Activated T-helper 1 cell treated with anti-CD3 and anti-CD28 coated beads, Interleukin-2, amount 50 U/mL, for 16 hours (primary cell): Measurements from ENCODE around the gene RPP25L.

Experiments
- DNase-seq, 2 donors: peaks; one replicate each; pipeline ENCODE4 v3.0.0-alpha.2; 2020; ENCODE audit warnings: low read depth in 1 of 2, low spot score in 1 of 2

RPP25L gene

DNA sequence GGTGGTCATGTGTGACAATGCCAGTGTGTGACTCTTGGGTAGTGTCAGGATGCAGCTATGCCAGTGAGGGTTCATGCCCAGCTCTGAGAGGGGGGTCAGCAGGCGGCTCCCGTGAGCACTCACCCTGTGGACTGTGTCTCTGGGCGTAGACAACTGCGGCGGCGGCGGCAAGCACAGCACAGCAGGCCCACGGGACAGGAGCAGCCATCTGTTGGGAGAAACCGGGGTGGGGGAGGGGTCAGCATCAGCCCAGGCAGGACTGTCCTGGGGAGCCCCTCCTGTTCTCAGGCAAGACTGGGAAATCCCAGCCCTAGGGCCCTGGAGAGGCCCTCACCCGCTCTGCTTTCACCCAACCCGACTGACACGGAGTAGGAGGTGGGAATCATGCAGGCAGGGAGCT lies 43.1 kb downstream of the RPP25L start:
- DNase-seq: no peak

DNA sequence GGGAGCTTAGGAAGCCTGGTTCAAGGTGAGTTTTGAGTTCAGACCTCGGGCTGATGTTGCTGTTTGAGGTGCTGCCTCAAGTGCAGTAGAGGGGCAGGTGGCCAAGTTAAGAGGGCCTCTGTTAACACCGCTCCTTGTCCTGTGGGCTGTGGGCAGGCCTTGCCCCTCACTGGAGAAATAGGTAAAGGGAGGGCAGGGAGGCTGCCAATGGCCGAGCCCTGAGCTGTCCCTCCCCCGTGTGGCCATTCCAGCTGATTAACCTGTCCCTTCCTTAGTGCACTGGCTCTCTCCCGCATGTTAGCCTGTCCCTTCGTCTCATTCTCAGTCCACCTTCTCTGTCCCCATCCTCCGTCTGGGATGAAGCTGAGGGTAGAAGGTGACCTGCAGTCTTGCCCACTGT lies 43.8 kb downstream of the RPP25L start:
- no peak for DNase-seq

DNA sequence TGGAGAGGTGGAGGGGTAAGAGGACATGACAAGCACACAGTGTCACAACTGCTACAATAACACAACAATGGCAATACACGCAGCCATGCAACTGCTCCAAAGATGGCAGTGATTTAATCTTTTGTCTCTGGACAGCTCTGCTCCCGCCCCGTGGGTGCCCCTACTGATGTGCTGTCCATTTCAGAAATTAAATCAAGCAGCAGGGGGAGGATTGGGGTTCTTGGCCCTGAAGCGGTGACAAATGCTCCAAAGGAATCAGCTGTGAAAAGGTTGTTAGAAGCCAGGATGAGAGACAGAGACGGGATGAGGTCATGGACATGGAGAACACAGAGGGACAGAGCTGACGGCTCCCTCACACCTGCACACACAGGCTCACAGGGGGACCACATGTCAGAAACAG lies 44.9 kb downstream of the RPP25L start:
- DNase-seq: no peak

DNA sequence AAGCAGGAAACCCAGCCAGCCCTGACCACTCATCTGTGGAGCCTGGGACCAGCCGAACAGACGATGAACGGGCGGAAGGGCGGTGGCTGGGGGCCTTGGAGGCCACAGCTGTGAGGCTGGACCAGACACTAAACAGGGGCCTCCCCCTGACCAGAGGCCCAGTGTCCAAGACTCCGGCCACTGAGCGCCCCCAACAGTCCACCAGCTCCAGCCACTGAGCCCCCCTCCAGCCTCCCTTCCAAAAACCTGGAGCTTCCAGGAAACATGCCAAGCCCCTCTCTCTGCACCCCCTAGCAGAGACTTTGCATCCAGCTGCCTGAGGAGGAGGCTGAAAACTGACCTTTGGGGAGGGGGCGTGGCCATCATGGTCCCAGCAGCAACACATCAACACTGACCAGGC lies 45.6 kb downstream of the RPP25L start:
- DNase-seq: no peak

DNA sequence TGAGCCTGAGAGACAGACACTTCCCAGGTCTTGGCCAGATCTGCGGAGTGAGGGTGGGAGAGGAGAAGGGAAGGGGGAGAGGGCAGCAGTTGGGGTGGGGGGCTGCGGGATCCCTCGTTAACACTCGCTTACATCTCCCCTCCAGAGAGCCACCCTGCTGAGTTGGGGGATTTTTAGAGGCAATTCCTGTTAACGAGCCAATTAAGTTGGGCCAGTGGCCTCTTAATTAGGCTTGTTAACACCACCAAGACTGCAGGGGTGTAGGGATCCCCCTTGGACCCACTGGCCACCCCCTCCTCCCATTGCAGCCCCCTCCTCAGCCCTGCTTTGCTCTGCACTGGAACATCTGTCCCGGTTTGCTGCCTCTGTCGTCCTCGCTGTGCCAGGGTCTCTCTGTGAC lies 46.0 kb downstream of the RPP25L start:
- DNase-seq: no peak

DNA sequence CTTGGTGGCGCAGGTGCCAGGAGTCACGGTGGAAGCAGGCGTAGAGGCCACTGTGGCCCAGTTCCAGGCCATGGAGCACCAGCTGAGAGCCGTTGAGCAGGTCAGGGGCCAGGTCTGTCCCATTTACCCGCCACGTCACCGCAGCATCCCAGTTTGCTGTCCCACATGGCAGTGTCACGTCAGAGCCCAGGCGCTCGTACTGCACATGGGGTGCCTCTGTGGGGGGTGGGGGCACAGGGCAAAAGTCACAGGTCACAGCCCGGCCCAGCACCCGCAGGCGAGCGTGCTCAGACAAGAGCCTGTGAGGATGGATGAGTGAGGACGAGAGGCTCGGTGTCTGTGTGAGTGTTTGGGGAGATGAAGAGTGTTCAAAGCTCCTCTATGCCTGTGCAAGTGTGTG lies 47.3 kb downstream of the RPP25L start:
- DNase-seq: no peak

DNA sequence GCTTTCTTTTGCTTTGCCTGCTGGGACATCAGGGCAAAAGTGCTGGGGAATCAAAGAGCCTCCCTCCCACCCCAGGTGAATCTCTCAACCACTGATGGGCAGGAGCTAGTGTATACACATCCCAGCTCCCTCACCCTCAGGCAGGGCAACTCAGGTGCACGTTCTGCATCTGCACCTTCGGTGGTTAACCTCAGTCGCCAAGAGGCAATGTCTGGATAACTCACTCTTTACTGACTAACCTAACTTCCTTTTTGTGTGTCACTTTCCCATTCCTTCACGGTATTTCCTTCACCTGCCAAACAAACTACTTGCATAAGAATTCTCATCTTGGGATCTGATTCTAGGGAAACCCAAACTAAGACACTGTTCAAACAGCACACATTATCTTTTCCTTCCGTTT lies 48.6 kb downstream of the RPP25L start:
- DNase-seq: no peak

DNA sequence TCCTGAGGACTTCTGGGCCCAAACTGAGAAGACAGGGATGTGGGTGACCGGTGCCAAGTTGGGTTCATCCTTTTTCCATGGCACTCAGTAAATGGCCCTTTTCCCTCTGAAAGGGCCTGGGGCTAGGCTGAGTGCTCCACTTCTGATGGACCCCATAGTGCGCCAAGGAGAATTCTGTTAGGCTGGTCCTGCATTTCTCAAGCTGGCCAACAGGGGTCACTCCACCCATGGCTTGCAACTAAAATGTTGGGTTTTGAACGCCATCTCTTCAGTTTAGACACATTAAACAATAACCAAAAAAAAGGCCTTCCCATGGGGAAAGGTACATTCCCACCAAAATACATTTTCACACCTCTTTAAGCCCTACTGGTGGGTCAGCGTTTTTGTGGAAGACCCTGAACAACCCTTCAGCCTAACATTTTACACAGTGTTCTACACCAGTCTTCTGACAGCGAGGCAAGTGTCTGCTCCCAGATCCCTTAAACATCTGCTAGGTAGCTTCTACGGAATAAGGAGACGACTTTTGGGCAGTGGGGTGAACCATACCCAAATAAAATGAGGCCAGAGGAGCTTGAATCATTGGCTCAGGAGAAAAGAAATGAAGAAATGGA lies 49.7 kb downstream of the RPP25L start:
- no peak for DNase-seq

DNA sequence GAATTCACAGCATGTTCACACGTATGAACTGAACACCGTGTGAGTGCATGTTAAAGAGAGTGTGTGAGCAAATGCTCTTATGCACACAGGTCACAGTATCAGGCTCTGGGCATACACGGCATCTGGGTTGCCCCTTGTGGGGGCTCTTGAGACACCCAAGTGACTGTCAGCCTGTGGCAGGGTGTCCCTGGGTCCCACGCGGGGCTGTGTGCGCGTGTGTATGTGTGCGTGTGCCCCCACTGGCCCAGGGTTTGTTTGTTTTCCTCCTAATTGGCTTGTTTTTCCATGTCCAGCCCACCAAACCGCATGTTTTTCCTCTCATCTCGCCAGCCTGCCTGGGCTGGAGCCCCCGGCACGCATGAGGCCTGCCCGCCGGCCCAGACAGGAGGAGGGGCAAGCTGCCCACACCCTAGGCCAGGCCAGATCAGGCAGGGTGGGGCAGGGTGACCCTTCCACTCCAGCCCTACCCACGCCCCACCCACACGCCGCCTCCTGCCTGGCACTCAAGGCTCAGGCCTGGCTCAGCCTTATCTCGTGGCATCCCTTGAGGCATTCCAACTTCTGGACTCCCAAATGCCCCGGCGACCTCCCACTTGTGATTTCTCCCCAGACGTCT lies 51.2 kb downstream of the RPP25L start:
- no peak for DNase-seq
